GM21529 (cell line): ENCODE data around the gene DHX30.
"Not testable (repeated sequence)": the region's sequence is repeated elsewhere in the genome, so short reads cannot be mapped to it uniquely, and the experiment has no call there.

Experiments
- ATAC-seq: cut with Tn5 transposase; IDR thresholded peaks from one replicate; pipeline ENCODE4 v1.9.1; 2021; ENCODE audit not compliant: unreplicated experiment

The DHX30 gene

GRCh38 chr3:47802734-47803479, at the start of gene DHX30:
DHX30 (plus strand) TSS chr3:47803138; CDS start chr3:47810684, 7,546 bp downstream.
- peak; percentile 88 for ATAC-seq

DNA sequence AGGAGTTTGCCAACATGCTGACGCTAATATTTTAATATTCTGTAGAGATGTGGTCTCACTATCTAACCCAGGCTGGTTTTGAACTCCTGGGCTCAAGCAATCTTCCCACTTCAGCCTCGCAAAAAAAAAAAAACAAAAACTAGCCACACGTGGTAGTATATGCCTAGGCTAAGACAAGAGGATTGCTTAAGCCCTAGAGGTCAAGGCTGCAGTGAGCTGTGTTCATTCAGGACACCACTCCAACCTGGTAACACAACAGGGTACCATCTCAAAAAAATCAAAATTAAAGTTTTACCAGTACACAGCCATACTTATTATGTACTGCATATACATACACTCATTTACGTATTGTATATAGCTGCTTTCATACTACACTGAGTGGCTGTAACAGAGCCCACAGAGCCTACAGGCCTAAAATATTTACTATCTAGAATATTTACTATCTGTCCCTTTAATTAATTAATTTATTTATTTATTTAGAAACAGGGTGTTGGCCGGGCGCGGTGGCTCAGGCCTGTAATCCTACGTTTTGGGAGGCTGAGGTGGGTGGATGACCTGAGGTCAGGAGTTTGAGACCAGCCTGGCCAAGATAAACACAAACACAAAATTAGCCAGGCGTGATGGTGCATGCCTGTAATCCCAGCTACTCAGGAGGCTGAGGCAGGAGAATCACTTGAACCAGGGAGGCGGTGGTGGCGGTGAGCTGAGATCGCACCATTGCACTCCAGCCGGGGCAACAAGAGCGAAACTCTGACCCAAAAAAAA, 44.5 kb upstream of the DHX30 start:
- no peak for ATAC-seq

DNA sequence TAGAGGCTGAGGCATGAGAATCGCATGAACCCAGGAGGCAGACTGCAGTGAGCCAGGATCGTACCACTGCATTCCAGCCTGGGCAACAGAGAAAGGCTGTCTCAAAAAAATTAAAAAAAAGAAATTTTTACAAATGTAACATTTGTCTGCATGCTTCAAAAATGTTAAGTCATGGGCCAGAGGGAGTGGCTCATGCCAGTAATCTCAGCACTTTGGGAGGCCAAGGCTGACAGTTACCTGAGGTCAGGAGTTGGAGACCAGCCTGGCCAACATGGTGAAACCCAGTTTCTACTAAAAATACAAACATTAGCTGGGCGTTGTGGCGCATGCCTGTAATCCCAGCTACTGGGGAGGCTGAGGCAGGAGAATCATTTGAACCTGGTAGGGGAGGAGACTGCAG, 42.7 kb upstream of the DHX30 start:
- not testable (repeated sequence) for ATAC-seq

DNA sequence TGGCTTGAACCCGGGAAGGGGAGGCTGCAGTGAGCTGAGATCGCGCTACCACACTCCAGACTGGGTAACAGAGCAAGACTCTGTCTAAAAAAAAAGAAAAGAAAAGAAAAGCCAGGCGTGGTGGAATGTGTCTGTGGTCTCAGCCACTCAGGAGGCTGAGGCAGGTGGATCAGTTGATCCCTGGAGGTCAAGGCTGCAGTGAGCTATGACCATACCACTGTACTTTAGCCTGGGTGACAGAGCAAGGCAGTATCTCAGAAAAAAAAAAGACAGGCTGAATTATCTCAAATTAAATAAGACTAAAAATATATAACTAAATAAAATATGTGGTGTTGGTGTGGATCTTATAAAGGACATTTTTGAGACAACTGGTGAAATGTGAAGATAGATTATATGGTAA, 41.9 kb upstream of the DHX30 start:
- no peak for ATAC-seq

DNA sequence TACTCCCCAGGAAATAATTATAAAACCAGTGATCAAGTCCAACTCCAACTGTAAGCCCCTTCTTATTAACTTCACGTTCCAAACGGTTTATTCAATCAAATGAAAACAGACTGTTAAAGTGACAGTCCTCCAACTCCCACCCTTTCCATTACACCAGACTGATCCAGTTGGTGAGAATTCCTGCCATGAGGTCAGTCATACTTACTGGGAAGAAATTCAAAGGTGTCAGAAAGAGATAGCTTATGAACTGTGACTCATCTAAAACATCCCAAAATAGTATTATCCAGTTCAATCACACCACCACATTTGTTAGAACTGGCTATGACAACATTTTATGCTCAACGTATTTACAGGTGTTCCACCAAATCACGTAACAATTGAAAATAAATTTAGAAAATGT, 40.7 kb upstream of the DHX30 start:
- no peak for ATAC-seq

DNA sequence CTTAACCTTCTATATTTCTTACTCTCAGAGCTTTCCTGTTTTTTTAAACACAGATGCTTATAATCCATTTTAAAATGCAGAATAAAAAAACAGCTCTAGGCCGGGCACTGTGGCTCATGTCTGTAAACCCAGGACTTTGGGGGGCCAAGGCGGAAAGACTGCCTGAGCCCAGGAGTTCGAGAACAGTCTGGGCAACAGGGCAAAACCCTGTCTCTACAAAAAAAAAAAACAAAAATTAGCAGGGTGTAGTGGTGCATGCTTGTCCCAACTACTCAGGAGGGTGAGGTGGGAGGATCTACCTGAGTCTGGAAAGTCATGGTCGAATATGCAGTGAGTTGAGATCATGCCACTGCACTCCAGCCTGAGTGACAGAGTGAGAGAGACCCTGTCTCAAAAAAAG, 36.8 kb upstream of the DHX30 start:
- no peak for ATAC-seq

GRCh38 chr3:47772047-47772446, 30.9 kb upstream of the DHX30 start:
- no peak for ATAC-seq

- no peak for ATAC-seq
Measured at GRCh38 chr3:47772788-47773187, 30.1 kb upstream of the DHX30 start.

GRCh38 chr3:47778746-47779145, 24.2 kb upstream of the DHX30 start:
- ATAC-seq, result no peak

- peak; percentile 34 for ATAC-seq
Measured at GRCh38 chr3:47780741-47781684, 21.9 kb upstream of the DHX30 start.

- peak; percentile 75 for ATAC-seq
Measured at GRCh38 chr3:47781685-47782445, 21.1 kb upstream of the DHX30 start, which contains the start of gene SMARCC1. SMARCC1 (minus strand) TSS chr3:47781893; CDS start chr3:47781797, 96 bp downstream.

DNA sequence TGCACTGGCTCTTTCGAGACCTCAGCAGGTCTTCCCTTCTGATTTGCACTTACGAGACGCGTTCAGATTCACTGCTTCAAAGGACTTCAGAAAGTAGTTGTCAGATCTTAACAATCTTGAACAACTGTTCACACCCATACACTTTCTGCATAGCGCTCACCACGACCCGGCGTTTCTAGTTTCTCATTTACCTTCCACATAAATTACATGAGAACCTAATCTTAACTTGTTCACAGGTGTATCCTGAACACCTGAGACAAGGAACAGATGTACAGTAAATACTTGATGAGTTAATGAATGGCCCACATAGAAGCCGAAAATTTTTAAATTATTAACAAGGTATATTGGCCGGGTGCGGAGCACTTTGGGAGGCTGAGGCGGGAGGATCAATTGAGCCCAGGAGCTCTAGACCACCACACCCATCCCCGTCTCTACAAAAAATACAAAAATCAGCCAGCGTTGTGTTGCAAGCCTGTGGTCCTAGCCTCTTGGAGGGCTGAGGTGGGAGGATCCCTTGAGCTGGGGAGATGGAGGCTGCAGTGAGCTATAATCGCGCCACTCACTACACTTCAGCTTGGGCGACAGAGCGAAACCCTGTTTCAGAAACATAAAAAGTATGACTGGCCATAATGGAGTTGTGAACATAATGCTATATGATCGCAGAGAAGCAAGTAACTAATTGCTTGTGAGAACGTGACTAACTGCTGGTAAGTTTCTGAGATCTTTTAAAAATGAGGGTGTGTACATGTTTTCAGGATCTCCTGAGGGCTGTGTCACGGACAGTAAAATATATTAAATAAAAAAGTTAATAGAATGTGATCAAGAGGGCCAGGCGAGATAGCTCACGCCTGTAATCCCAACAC, 20.3 kb upstream of the DHX30 start:
- ATAC-seq, result peak; percentile 5

DNA sequence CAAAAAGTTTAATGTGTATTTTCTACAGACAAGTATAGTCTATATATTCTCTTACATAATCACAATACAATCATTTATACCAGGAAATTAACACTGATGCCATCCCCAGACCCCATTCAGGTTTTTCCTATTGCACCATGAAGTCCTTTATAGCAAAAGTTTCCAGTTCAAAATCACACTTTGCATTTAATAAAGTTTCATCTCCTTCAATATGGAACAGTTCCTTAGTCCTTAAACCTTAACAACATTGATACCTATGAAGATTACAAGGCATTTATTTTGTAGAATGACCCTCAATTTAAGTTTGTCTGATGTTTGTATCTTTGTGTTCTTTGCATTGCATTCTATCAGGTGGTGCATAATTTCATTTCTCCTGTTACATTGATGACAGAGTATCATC, 19.3 kb upstream of the DHX30 start:
- no peak for ATAC-seq

GRCh38 chr3:47791193-47791855, 11.6 kb upstream of the DHX30 start:
- no peak for ATAC-seq

DNA sequence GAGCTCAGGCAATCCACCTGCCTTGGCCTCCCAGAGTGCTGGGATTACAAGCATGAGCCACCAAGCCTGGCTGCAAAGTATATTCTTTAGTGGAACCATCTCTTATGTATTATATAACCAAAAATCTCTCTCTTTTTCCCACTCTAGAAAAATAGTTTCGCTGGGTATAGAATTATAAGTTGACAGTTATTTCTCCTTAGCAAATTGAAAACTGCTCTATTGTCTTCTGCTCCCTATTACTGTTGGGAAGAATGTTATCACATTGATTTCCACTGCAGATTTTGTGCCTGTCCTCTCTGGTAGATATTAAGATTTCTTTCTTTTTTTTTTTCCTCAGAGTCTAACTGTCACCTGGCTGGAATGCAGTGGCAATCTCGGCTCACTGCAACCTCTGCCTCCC, 10.2 kb upstream of the DHX30 start:
- no peak for ATAC-seq

DNA sequence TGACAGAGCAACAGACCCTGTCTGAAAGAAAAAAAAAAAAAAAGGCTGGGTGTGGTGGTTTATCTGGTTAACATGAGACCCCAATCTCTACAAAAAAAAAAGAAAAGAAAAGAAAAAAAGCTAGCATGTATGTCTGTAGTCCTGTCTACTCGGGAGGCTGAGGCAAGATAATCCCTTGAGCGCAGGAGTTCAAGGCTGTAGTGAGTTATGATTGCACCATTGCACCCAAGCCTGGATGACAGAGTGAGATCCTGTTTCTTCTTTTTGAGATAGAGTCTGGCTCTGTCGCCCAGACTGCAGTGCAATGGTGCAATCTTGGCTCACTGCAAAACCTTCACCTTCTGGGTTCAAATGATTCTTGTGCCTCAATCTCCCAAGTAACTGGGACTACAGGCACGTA, 8.4 kb upstream of the DHX30 start:
- ATAC-seq, result no peak

DNA sequence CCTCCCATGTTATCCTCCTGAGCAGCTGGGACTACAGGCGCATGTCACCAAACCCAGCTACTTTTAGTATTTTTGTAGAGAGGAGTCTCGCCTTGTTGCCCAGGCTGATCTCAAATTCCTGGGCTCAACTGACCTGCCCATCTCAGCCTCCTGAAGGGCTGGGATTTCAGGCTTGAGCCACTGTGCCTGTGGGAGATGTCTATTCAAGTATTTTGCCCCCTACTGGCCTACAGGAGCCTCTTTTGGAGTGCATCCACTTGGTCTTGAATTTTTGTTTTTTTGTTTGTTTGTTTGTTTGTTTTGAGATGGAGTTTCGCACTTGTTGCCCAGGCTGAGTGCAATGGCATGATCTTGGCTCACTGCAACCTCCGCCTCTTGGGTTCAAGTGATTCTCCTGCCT, 3.2 kb upstream of the DHX30 start:
- ATAC-seq, result no peak

GRCh38 chr3:47803480-47804025, 615 bp downstream of the DHX30 start:
- no peak for ATAC-seq

- no peak for ATAC-seq
Measured at GRCh38 chr3:47804577-47804976, 1.6 kb downstream of the DHX30 start.
